LNCAP (cell line): ENCODE data around the gene CAB39L.

Source experiments
- CTCF ChIP-seq: fragments of 450-650 bp; IDR thresholded peaks from 2 replicates; pipeline ENCODE4 v1.5.1; 2017; ENCODE audit warnings: mild to moderate bottlenecking

CAB39L gene

GRCh38 chr13:49329831-49330545, 113.9 kb downstream of the CAB39L start:
- TF ChIP-seq CTCF, result no peak

GRCh38 chr13:49326222-49326917, 117.5 kb downstream of the CAB39L start:
- TF ChIP-seq CTCF, result no peak

- no peak for TF ChIP-seq CTCF
Observed at GRCh38 chr13:49323344-49323743, 120.5 kb downstream of the CAB39L start.

- no peak for TF ChIP-seq CTCF
Observed at GRCh38 chr13:49322702-49323101, 121.2 kb downstream of the CAB39L start.

GRCh38 chr13:49320975-49321374, 122.9 kb downstream of the CAB39L start:
- no peak for TF ChIP-seq CTCF

GRCh38 chr13:49319951-49320350, 123.9 kb downstream of the CAB39L start:
- TF ChIP-seq CTCF, result no peak

GRCh38 chr13:49319551-49319950, 124.3 kb downstream of the CAB39L start:
- no peak for TF ChIP-seq CTCF
